NCI-H526 treated with DMSO at 0.1 percent for 48 hours (cell line): Measurements from ENCODE around the gene SLC35F3.
A peak's percentile ranks its signal among the peaks of the same experiment; 100 is the strongest.

Source experiments
- DNase-seq: peaks from one replicate; lab custom pipeline; 2025; lab: John Stamatoyannopoulos, UW

Gene SLC35F3

GRCh38 chr1:233972951-233973635, 68.6 kb downstream of the SLC35F3 start:
- DNase-seq: no peak

- DNase-seq: no peak
Measured at GRCh38 chr1:233975486-233975885, 71.0 kb downstream of the SLC35F3 start.

GRCh38 chr1:233981042-233981675, 76.7 kb downstream of the SLC35F3 start:
- DNase-seq: no peak

GRCh38 chr1:233982827-233983518, 78.5 kb downstream of the SLC35F3 start:
- DNase-seq: no peak

GRCh38 chr1:233983811-233984210, 79.3 kb downstream of the SLC35F3 start:
- no peak for DNase-seq

GRCh38 chr1:233988963-233989696, 84.7 kb downstream of the SLC35F3 start:
- DNase-seq: no peak

- DNase-seq: no peak
Measured at GRCh38 chr1:233990486-233990885, 86.0 kb downstream of the SLC35F3 start.

GRCh38 chr1:233993651-233994050, 89.2 kb downstream of the SLC35F3 start:
- no peak for DNase-seq

- DNase-seq: no peak
Measured at GRCh38 chr1:233994112-233994511, 89.6 kb downstream of the SLC35F3 start.

- DNase-seq: no peak
Measured at GRCh38 chr1:233998456-233998855, 94.0 kb downstream of the SLC35F3 start.

- peak; percentile 79 for DNase-seq
Measured at GRCh38 chr1:233998891-233999290, 94.4 kb downstream of the SLC35F3 start.

- no peak for DNase-seq
Measured at GRCh38 chr1:234000557-234001041, 96.1 kb downstream of the SLC35F3 start.

- DNase-seq: no peak
Measured at GRCh38 chr1:234001817-234002216, 97.3 kb downstream of the SLC35F3 start.

GRCh38 chr1:234004591-234004990, 100.1 kb downstream of the SLC35F3 start:
- DNase-seq: no peak

GRCh38 chr1:234007684-234008083, 103.2 kb downstream of the SLC35F3 start:
- DNase-seq: no peak

- no peak for DNase-seq
Measured at GRCh38 chr1:234008591-234008990, 104.1 kb downstream of the SLC35F3 start.

- no peak for DNase-seq
Measured at GRCh38 chr1:234009668-234010067, 105.2 kb downstream of the SLC35F3 start.

- DNase-seq: no peak
Measured at GRCh38 chr1:234014208-234014607, 109.7 kb downstream of the SLC35F3 start.

- no peak for DNase-seq
Measured at GRCh38 chr1:234018816-234019215, 114.3 kb downstream of the SLC35F3 start.

- no peak for DNase-seq
Measured at GRCh38 chr1:234019387-234019786, 114.9 kb downstream of the SLC35F3 start.

GRCh38 chr1:234022302-234022701, 117.8 kb downstream of the SLC35F3 start:
- no peak for DNase-seq

GRCh38 chr1:234039603-234040002, 135.1 kb downstream of the SLC35F3 start:
- no peak for DNase-seq
